Rectal smooth muscle tissue (tissue), 1 donor: ENCODE data around the gene C6orf141.
"Not testable (repeated sequence)": the region's sequence is repeated elsewhere in the genome, so short reads cannot be mapped to it uniquely, and the experiment has no call there.

ENCODE experiments used
- H3K27ac ChIP-seq: one replicate; pipeline ENCODE4 v1.7.0; 2013; ENCODE audit warnings: low read depth, low read length, inconsistent platforms
- H3K27me3 ChIP-seq: one replicate; pipeline ENCODE4 v1.7.0; 2013; ENCODE audit warnings: low read length; ENCODE audit not compliant: control insufficient read depth, insufficient read depth
- H3K36me3 ChIP-seq: one replicate; pipeline ENCODE4 v1.7.0; 2013; ENCODE audit warnings: low read length; ENCODE audit not compliant: control insufficient read depth, insufficient read depth
- H3K4me1 ChIP-seq: one replicate; pipeline ENCODE4 v1.7.0; 2013; ENCODE audit warnings: low read length; ENCODE audit not compliant: control insufficient read depth, insufficient read depth
- H3K4me3 ChIP-seq: one replicate; pipeline ENCODE4 v1.7.0; 2013; ENCODE audit warnings: low read length
- H3K9ac ChIP-seq: one replicate; pipeline ENCODE4 v1.7.0; 2013; ENCODE audit warnings: low read length

The C6orf141 gene

GRCh38 chr6:49563006-49563886 lies 12.8 kb downstream of the C6orf141 start:
- Histone ChIP-seq H3K27me3 (no peaks in the 10 kb centered on the region), H3K27ac (no peak overlapping the region), H3K36me3 (no peaks in the 10 kb centered on the region), H3K4me3 (no peak overlapping the region), H3K4me1 (no peaks in the 10 kb centered on the region), H3K9ac (no peak overlapping the region)

GRCh38 chr6:49564552-49564951 lies 14.1 kb downstream of the C6orf141 start:
- H3K36me3 ChIP-seq = no peaks in the 10 kb centered on the region
- H3K4me1 ChIP-seq = no peaks in the 10 kb centered on the region
- no peak overlapping the region for H3K9ac ChIP-seq
- no peak overlapping the region for H3K27ac ChIP-seq
- no peak overlapping the region for H3K4me3 ChIP-seq
- H3K27me3 ChIP-seq = no peaks in the 10 kb centered on the region

- H3K27ac ChIP-seq = no peak overlapping the region
- no peaks in the 10 kb centered on the region for H3K36me3 ChIP-seq
- H3K9ac ChIP-seq = no peak overlapping the region
- H3K4me3 ChIP-seq = no peak overlapping the region
- no peaks in the 10 kb centered on the region for H3K27me3 ChIP-seq
- H3K4me1 ChIP-seq = no peaks in the 10 kb centered on the region
Measured at GRCh38 chr6:49565261-49565660, 14.8 kb downstream of the C6orf141 start.

- no peak overlapping the region for H3K4me3 ChIP-seq
- no peaks in the 10 kb centered on the region for H3K36me3 ChIP-seq
- H3K4me1 ChIP-seq = no peaks in the 10 kb centered on the region
- no peak overlapping the region for H3K9ac ChIP-seq
- H3K27ac ChIP-seq = no peak overlapping the region
- H3K27me3 ChIP-seq = no peaks in the 10 kb centered on the region
Measured at GRCh38 chr6:49565855-49566254, 15.4 kb downstream of the C6orf141 start.

GRCh38 chr6:49570474-49571079 lies 20.1 kb downstream of the C6orf141 start:
- Histone ChIP-seq H3K4me1 (no peaks in the 10 kb centered on the region), H3K27me3 (no peaks in the 10 kb centered on the region), H3K4me3 (no peak overlapping the region), H3K36me3 (no peaks in the 10 kb centered on the region), H3K9ac (no peak overlapping the region), H3K27ac (no peak overlapping the region)

GRCh38 chr6:49576618-49577017 lies 26.1 kb downstream of the C6orf141 start:
- no peak overlapping the region for H3K27ac ChIP-seq
- H3K27me3 ChIP-seq = no peaks in the 10 kb centered on the region
- H3K9ac ChIP-seq = no peak overlapping the region
- no peak overlapping the region for H3K4me3 ChIP-seq
- no peaks in the 10 kb centered on the region for H3K36me3 ChIP-seq
- H3K4me1 ChIP-seq = no peaks in the 10 kb centered on the region

- Histone ChIP-seq H3K27ac (no peak overlapping the region), H3K4me1 (no peaks in the 10 kb centered on the region), H3K4me3 (no peak overlapping the region), H3K9ac (no peak overlapping the region), H3K27me3 (no peaks in the 10 kb centered on the region), H3K36me3 (no peaks in the 10 kb centered on the region)
Measured at GRCh38 chr6:49579649-49580048, 29.2 kb downstream of the C6orf141 start.

- no peaks in the 10 kb centered on the region for H3K4me1 ChIP-seq
- H3K27ac ChIP-seq = no peak overlapping the region
- H3K27me3 ChIP-seq = no peaks in the 10 kb centered on the region
- H3K36me3 ChIP-seq = no peaks in the 10 kb centered on the region
- no peak overlapping the region for H3K9ac ChIP-seq
- no peak overlapping the region for H3K4me3 ChIP-seq
Measured at GRCh38 chr6:49582529-49582928, 32.1 kb downstream of the C6orf141 start.

- H3K9ac ChIP-seq, H3K36me3 ChIP-seq, H3K4me1 ChIP-seq: not testable (repeated sequence)
Measured at GRCh38 chr6:49587262-49587661, 36.8 kb downstream of the C6orf141 start.

More at GRCh38 chr6:49587262-49587661, 36.8 kb downstream of the C6orf141 start:
- H3K4me3 ChIP-seq, H3K27ac ChIP-seq, H3K27me3 ChIP-seq: not testable (repeated sequence)
